HTERT RPE-1 (cell line): ENCODE measurements around the gene MORN4.
"Not testable (repeated sequence)": the region's sequence is repeated elsewhere in the genome, so short reads cannot be mapped to it uniquely, and the experiment has no call there.

Source experiments
- in situ Hi-C: fragments of 300-500 bp; cut with MboI; formaldehyde crosslinking; loops from 4 replicates; pipeline ENCODE4 v1.14.3; 2020; ENCODE audit warnings: low sequenced_read_pairs

The MORN4 gene

GRCh38 chr10:97598407-97599271 lies 34.7 kb downstream of the MORN4 start:
- in situ Hi-C loops, result no loop called here

- in situ Hi-C loops, result no loop called here
These were observed 35.5 kb downstream of the MORN4 start for GRCh38 chr10:97597778-97598177.

- in situ Hi-C loops, result no loop called here
These were observed 36.9 kb downstream of the MORN4 start for GRCh38 chr10:97596101-97597082.

GRCh38 chr10:97593421-97593820 lies 39.9 kb downstream of the MORN4 start:
- in situ Hi-C loops, result no loop called here

GRCh38 chr10:97590748-97591495 lies 42.4 kb downstream of the MORN4 start:
- in situ Hi-C loops, result no loop called here

GRCh38 chr10:97590082-97590747 lies 43.1 kb downstream of the MORN4 start:
- in situ Hi-C loops, result no loop called here

- in situ Hi-C loops, result no loop called here
These were observed 43.8 kb downstream of the MORN4 start, which contains the start of gene C10orf62 for GRCh38 chr10:97589479-97589878. TSS of gene C10orf62 (plus strand) at chr10:97589721. CDS start at chr10:97589898, 177 bp downstream.

GRCh38 chr10:97587183-97587582 lies 46.1 kb downstream of the MORN4 start:
- in situ Hi-C loops, result no loop called here

GRCh38 chr10:97585439-97585811 lies 47.9 kb downstream of the MORN4 start:
- in situ Hi-C loops, result no loop called here

GRCh38 chr10:97584798-97585438 lies 48.4 kb downstream of the MORN4 start:
- in situ Hi-C loops, result no loop called here

- in situ Hi-C loops, result no loop called here
These were observed 49.1 kb downstream of the MORN4 start, which contains the start of gene HOGA1 for GRCh38 chr10:97584060-97584797. TSS of gene HOGA1 (plus strand) at chr10:97584389. CDS start at chr10:97584704, 315 bp downstream.

- in situ Hi-C loops, result no loop called here
These were observed 49.8 kb downstream of the MORN4 start for GRCh38 chr10:97583476-97583875.

GRCh38 chr10:97582169-97582568 lies 51.1 kb downstream of the MORN4 start:
- in situ Hi-C loops, result no loop called here

- in situ Hi-C loops, result no loop called here
These were observed 52.6 kb downstream of the MORN4 start for GRCh38 chr10:97580421-97581367.

- in situ Hi-C loops, result no loop called here
These were observed 55.0 kb downstream of the MORN4 start for GRCh38 chr10:97578171-97578844.

- in situ Hi-C loops, result no loop called here
These were observed 55.6 kb downstream of the MORN4 start for GRCh38 chr10:97577701-97578100.

- in situ Hi-C loops, result not testable (repeated sequence)
These were observed 56.8 kb downstream of the MORN4 start for GRCh38 chr10:97576487-97576886.
